ENCODE results near the gene ZDHHC14.
A peak's percentile ranks its signal among the peaks of the same experiment; 100 is the strongest.
"Not testable (repeated sequence)": the region's sequence is repeated elsewhere in the genome, so short reads cannot be mapped to it uniquely, and the experiment has no call there.

Gene ZDHHC14

GRCh38 chr6:157672726-157673412, 291.9 kb downstream of the ZDHHC14 start:
- no peak for DNase-seq

DNA sequence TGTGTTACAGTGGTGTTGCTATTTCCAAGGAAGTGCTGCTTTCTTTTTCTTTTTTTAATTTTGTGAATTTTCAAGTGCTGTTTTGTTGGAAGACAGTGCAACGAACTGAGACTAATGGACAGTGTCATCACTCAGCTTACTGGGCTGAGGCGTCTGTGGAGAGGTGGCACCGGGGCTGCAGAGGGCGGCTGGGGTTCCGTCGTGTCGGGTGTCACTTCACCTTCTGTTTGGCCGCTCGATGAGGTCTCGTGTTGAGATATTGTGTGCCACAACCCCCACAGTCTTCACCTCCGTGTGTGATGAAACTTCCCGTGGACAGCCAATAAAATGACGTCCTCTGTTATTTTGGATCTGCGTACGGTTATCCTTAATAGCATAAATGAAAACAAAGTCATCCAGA, 292.6 kb downstream of the ZDHHC14 start:
- DNase-seq: no peak

DNA sequence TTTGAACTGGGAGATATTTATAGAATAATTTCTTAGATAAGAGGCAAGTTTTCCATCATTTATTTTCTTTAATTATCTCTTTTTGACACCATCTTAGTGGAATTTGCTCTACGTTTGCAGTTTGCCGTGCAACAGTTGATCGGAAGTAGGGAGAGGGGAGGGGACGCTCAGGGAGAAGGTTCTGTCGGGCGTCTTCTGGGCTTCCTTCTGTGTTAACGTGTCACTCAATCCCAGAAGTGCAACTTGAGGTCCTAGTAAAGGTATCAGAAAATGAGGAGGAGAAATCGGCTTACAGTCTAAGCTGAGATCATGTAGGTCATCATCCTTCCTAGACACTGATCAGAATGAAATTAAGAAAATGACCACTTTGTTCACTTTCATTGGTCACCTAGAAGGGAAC, 293.1 kb downstream of the ZDHHC14 start:
- DNase-seq: no peak

GRCh38 chr6:157675831-157676230, 294.8 kb downstream of the ZDHHC14 start:
- no peak for DNase-seq

- DNase-seq: no peak
Observed at GRCh38 chr6:157676241-157676640, 295.3 kb downstream of the ZDHHC14 start.

DNA sequence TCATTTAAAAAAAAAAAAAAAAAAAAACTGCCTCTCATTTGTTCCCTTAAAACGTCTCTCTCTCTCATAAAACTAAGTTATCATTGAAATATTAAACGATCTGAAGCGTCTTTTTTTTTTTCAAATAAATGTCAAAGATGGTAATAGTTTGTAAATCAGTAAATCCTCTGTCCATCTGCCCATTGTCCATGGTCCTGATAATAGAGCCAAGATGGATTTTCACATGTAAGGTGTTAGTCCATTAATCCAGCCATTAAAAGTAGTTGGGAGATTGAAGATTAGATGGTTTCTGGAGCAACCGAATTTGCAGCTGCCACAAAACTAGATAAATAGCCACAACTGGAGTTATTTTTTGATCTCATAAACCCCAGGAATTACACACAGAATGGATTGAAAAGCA, 296.2 kb downstream of the ZDHHC14 start:
- DNase-seq: no peak

- peak; percentile 49 for DNase-seq
Observed at GRCh38 chr6:157679605-157680580, 298.9 kb downstream of the ZDHHC14 start.

- DNase-seq: no peak
Observed at GRCh38 chr6:157681041-157681650, 300.2 kb downstream of the ZDHHC14 start.

- no peak for DNase-seq
Observed at GRCh38 chr6:157682856-157683481, 302.0 kb downstream of the ZDHHC14 start.

DNA sequence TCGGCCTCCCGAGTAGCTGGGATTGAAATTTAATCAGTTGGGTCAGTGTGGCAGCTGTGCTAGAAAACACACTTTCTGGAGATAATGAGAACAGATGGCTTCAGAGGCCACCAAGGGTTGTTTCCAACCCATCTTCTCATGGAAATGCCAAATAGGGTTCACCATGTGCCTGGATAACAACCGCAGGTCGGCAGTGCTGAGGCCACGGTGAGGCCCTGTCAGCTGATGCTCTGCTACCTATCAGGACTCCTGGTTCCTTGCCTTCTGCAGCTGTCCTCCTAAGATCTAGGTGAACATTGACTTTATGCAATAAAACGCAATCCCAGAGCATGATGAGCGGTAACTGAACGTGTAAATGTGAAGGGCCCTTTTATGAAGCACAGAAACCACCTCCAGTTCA, 302.7 kb downstream of the ZDHHC14 start:
- DNase-seq: no peak

DNA sequence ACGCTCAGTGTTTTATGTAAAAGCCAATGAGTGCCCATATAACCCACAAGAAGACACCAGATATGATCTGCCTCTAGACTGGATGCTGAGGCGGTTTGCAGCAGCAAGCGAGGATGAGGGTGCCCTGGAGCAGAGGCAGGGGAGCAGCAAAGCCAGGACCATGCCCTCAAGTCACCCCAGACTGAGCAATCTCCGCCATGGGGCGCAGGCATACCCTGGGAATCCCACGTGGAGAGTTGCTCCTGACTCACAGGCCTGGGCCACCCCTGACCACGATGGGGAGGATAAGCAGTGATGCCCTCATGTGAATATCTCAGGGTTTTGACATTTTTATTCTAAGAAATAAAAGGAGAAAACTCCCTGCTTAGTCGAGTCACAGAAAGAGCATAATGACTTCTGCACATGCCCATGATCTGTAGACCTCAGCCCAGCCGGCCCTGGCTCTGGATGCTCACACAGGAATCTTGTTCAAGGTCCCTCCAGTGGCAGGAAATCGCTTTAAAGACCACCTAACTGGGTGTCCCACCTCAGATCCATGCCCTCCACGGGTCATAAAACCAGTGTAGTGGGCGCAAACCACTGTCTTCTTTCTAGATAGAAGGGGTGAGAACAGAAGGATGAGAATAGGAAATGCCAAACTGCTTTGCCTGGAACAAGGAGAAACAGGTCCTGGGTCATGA, 303.8 kb downstream of the ZDHHC14 start:
- no peak for DNase-seq

- no peak for DNase-seq
Observed at GRCh38 chr6:157685596-157686280, 304.7 kb downstream of the ZDHHC14 start.

GRCh38 chr6:157688275-157688959, 307.4 kb downstream of the ZDHHC14 start:
- no peak for DNase-seq

GRCh38 chr6:157688960-157689599, 308.1 kb downstream of the ZDHHC14 start:
- DNase-seq: no peak

- no peak for DNase-seq
Observed at GRCh38 chr6:157689875-157690274, 308.9 kb downstream of the ZDHHC14 start.

GRCh38 chr6:157690441-157691210, 309.6 kb downstream of the ZDHHC14 start:
- no peak for DNase-seq

GRCh38 chr6:157691621-157692020, 310.6 kb downstream of the ZDHHC14 start:
- not testable (repeated sequence) for DNase-seq

DNA sequence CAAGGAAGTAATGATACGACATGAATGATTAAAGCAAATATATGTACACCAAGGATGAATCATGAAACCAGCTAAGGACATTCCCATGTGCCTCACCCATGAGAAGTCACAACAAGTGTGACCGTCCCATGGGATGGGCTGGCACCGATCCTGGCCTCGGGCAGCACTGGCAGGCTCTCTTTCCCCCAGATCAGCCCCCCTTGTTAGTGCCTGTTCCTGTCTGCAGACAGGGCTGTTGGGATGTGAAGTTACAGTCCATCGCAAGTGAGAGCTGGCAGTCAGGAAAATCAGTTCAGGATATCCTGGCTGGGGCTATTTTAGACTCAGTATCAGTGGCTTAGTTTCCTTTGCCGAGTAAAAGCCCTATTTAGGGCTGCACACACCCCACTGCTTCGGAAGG, 312.9 kb downstream of the ZDHHC14 start:
- DNase-seq: no peak

- no peak for DNase-seq
Observed at GRCh38 chr6:157695301-157696040, 314.5 kb downstream of the ZDHHC14 start.
